GM20000 (cell line): ENCODE data around the gene BLMH.

Experiments
- DNase-seq: peaks from one replicate; pipeline ENCODE4 v3.0.0; 2012; ENCODE audit warnings: low spot score
- CTCF ChIP-seq: IDR thresholded peaks from 2 replicates; pipeline ENCODE4 v1.5.1; 2012; ENCODE audit warnings: mild to moderate bottlenecking, control low read depth; ENCODE audit errors: extremely low read depth, missing control alignments

The BLMH gene

GRCh38 chr17:30251931-30252330 is 39.8 kb downstream of the BLMH start:
- TF ChIP-seq CTCF = no peak
- no peak for DNase-seq

- no peak for DNase-seq
- TF ChIP-seq CTCF = no peak
These were observed 42.3 kb downstream of the BLMH start for GRCh38 chr17:30249460-30249859.

GRCh38 chr17:30248786-30249185 is 43.0 kb downstream of the BLMH start:
- DNase-seq = no peak

GRCh38 chr17:30246460-30246859 is 45.3 kb downstream of the BLMH start:
- no peak for DNase-seq
- no peak for TF ChIP-seq CTCF

More at GRCh38 chr17:30248786-30249185, 43.0 kb downstream of the BLMH start:
- no peak for TF ChIP-seq CTCF

- DNase-seq = no peak
- TF ChIP-seq CTCF = no peak
These were observed 46.8 kb downstream of the BLMH start for GRCh38 chr17:30244853-30245385.

GRCh38 chr17:30243568-30243967 is 48.2 kb downstream of the BLMH start:
- no peak for TF ChIP-seq CTCF
- no peak for DNase-seq

GRCh38 chr17:30243002-30243401 is 48.7 kb downstream of the BLMH start:
- TF ChIP-seq CTCF = no peak
- DNase-seq = no peak

GRCh38 chr17:30241051-30241450 is 50.7 kb downstream of the BLMH start:
- DNase-seq = no peak
- no peak for TF ChIP-seq CTCF
